HepG2 (cell line): ENCODE measurements around the gene ISY1. TPM values are rescaled to one million over a fixed set of nuclear protein-coding genes. Genes with fewer than 3 reads are reported as not detected.
A peak's percentile ranks its signal among the peaks of the same experiment; 100 is the strongest.

Experiments used
- ATAC-seq: fragments of 200-7000 bp; cut with Tn5 transposase; 3 replicates; pipeline ENCODE4 v1.9.1; 2020; ENCODE audit warnings: mild to moderate bottlenecking, moderate library complexity
- BruUV-seq: library from RNA; stranded (reverse); fragments of 400-500 nt; replicated peaks from 2 replicates; lab custom pipeline; 2021; lab: Mats Ljungman, UMichigan
- CTCF ChIA-PET: fragments of 300-600 bp; formaldehyde crosslinking; extraction: SDS; loops from one replicate; lab custom pipeline; 2021; ENCODE audit warnings: low total read pairs, inconsistent platforms, low intra/inter-chr PET ratio; lab: Yijun Ruan, JAX
- POLR2A ChIA-PET: fragments of 350-600 bp; sonication (Branson Sonifier 250); formaldehyde crosslinking; loops from one replicate; lab custom pipeline; 2020; ENCODE audit warnings: antibody characterized with exemption, inconsistent platforms; lab: Yijun Ruan, JAX
- DNase-seq: peaks from one replicate; pipeline ENCODE4 v3.0.0-alpha.2; 2015; ENCODE audit warnings: low spot score
- FAIRE-seq: peaks from 3 replicates; lab custom pipeline; 2011; peaks lifted over from hg19 to GRCh38; lab: Jason Lieb, UNC
- H2AFZ ChIP-seq: one replicate; pipeline ENCODE4 v1.6.1; 2011; ENCODE audit warnings: low read length, inconsistent platforms
- H3K27ac ChIP-seq: fragments of 300-600 bp; 3 replicates; pipeline ENCODE4 v1.8.0; 2011; ENCODE audit warnings: mixed run types, mild to moderate bottlenecking, mixed read lengths, low read length, inconsistent platforms; ENCODE audit not compliant: insufficient read depth; ENCODE audit errors: extremely low read length
- H3K27me3 ChIP-seq, 2 experiments: fragments of 200-600 bp in 1 of 2; 2 replicates in 1 of 2; 3 replicates in 1 of 2; pipeline versions ENCODE4 v1.6.0 to v1.8.0; 2011; ENCODE audit warnings: low read length in 2 of 2, mild to moderate bottlenecking in 2 of 2, moderate library complexity in 2 of 2, inconsistent platforms in 1 of 2; ENCODE audit not compliant: insufficient read depth in 2 of 2, control insufficient read depth in 1 of 2
- H3K36me3 ChIP-seq, 2 experiments: fragments of 200-600 bp in 1 of 2; replicated peaks in 1 of 2; 2 replicates in 1 of 2; 3 replicates in 1 of 2; pipeline versions ENCODE4 v1.5.1 to v1.8.0; 2011; ENCODE audit warnings: low read length in 2 of 2, inconsistent platforms in 1 of 2; ENCODE audit not compliant: insufficient read depth in 2 of 2, control insufficient read depth in 1 of 2
- H3K4me1 ChIP-seq: 2 replicates; pipeline ENCODE4 v1.5.1; 2012; ENCODE audit warnings: low read length, inconsistent platforms; ENCODE audit not compliant: insufficient read depth
- H3K4me2 ChIP-seq: 2 replicates; pipeline ENCODE4 v1.6.0; 2011; ENCODE audit warnings: low read depth, low read length, inconsistent platforms
- H3K4me3 ChIP-seq, 3 experiments: fragments of 200-600 bp in 1 of 3; sonication (generic), shearing (Covaris generic) in 1 of 3; replicated peaks in 1 of 3; 2 replicates each; pipeline ENCODE4 v1.5.1; 2011 to 2016; ENCODE audit warnings: low read length in 3 of 3, inconsistent platforms in 2 of 3, low read depth in 2 of 3, mild to moderate bottlenecking in 2 of 3, control low read depth in 1 of 3, mixed read lengths in 1 of 3; ENCODE audit not compliant: insufficient read depth in 1 of 3
- H3K79me2 ChIP-seq: one replicate; pipeline ENCODE4 v1.6.1; 2011; ENCODE audit warnings: low read length, inconsistent platforms; ENCODE audit not compliant: insufficient read depth
- H3K9ac ChIP-seq: 2 replicates; pipeline ENCODE4 v1.6.0; 2011; ENCODE audit warnings: mild to moderate bottlenecking, low read depth, low read length, inconsistent platforms; ENCODE audit not compliant: insufficient read depth
- H3K9me3 ChIP-seq: 2 replicates; pipeline ENCODE4 v1.5.1; 2012; ENCODE audit warnings: mild to moderate bottlenecking, low read length
- H4K20me1 ChIP-seq: 2 replicates; pipeline ENCODE4 v1.6.0; 2011; ENCODE audit warnings: inconsistent platforms, mild to moderate bottlenecking, low read length, moderate library complexity; ENCODE audit not compliant: insufficient read depth
- AGO2 ChIP-seq: fragments of 200-400 bp; formaldehyde crosslinking; optimal IDR thresholded peaks from 2 replicates; pipeline ENCODE3; 2017; ENCODE audit warnings: mild to moderate bottlenecking, low read depth, low read length, moderate library complexity
- PITX1 ChIP-seq: sonication (generic); formaldehyde crosslinking; IDR thresholded peaks from 2 replicates; pipeline ENCODE4 v1.5.1; 2020; ENCODE audit warnings: mild to moderate bottlenecking, missing genetic modification reagents
- ZBTB33 ChIP-seq: sonication (generic); formaldehyde crosslinking; IDR thresholded peaks from 2 replicates; pipeline ENCODE4 v1.4.0; 2020; ENCODE audit warnings: missing genetic modification reagents
- ZNF143 ChIP-seq: sonication (generic); formaldehyde crosslinking; IDR thresholded peaks from 2 replicates; pipeline ENCODE4 v1.4.0; 2020; ENCODE audit warnings: missing genetic modification reagents
- ZNF263 ChIP-seq: sonication (generic); formaldehyde crosslinking; IDR thresholded peaks from 2 replicates; pipeline ENCODE4 v1.4.0; 2020; ENCODE audit warnings: missing genetic modification reagents
- WGBS: methylation state at CpG from one replicate; pipeline ENCODE4 v1.1.6; 2017; ENCODE audit warnings: low lambda C conversion rate; 5-methylcytosine and 5-hydroxymethylcytosine counted together
- in situ Hi-C: cut with HindIII; loops from 2 replicates; pipeline ENCODE4 v1.10.0; 2017; ENCODE audit warnings: low pct_unique_long_range_greater_than_20kb; ENCODE audit not compliant: extremely low pct_ligation_motif_present
- intact Hi-C: fragments of 100-400 bp; cut with micrococcal nuclease; formaldehyde crosslinking; loops from one replicate; pipeline ENCODE4 v1.10.0; 2022; ENCODE audit not compliant: unreplicated experiment
- polyA plus RNA-seq, 8 experiments: library from polyadenylated mRNA; depleted of rRNA in 3 of 8; stranded (reverse) in 7 of 8; unstranded in 1 of 8; fragments of >200 nt; fragmentation: Illumina TruSeq in 4 of 8; extraction: Trizol in 4 of 8; gene quantifications; 2 replicates each; pipeline versions ENCODE4 v1.2.1 to v1.2.3, GENCODE V29; 2011 to 2016; ENCODE audit warnings: low read depth in 4 of 8, missing spikeins in 1 of 8, mixed read lengths in 1 of 8; ENCODE audit not compliant: insufficient read depth in 1 of 8
- total RNA-seq, 5 experiments: library from RNA; depleted of rRNA; stranded (reverse); fragments of >200 nt; fragmentation: Illumina TruSeq; extraction: Trizol; gene quantifications; 2 replicates each; pipeline ENCODE4 v1.2.3, GENCODE V29; 2016; ENCODE audit warnings: low read depth in 1 of 5
- TF ChIP-seq, protein P1 (sequence below): sonication (generic); formaldehyde crosslinking; IDR thresholded peaks from 2 replicates; pipeline ENCODE4 v1.5.0; 2020; ENCODE audit warnings: mild to moderate bottlenecking, missing genetic modification reagents, moderate library complexity

Gene ISY1
- total and polyA plus RNA-seq, 2 of the 13 experiments (the other 11 are each of a cell fraction or from before 2014, with no cell fraction given), result 21.0 to 39.1 TPM

- BruUV-seq, result no TSS peak
- Histone ChIP-seq H3K79me2 (peaks cover 46% of the 10 kb centered on the region), H3K36me3 (peaks cover 2 to 30% of the 10 kb centered on the region in 2 experiments; a peak in 3 of 5 replicates), H3K9ac (no peak overlapping the region), H4K20me1 (peaks cover 18% of the 10 kb centered on the region; the same call in 1 of the 2 replicates), H3K4me1 (peaks cover 16% of the 10 kb centered on the region), H3K27ac (no peak overlapping the region), H3K4me3 (no peak overlapping the region), H2AFZ (no peak overlapping the region), H3K27me3 (no peaks in the 10 kb centered on the region), H3K4me2 (no peak overlapping the region), H3K9me3 (no peaks in the 10 kb centered on the region)
- 100% methylated on average over 8 of the region's 19 CpGs for WGBS
- ChIA-PET POLR2A (interaction anchor here (2.1 to 2.9 kb wide), 2 partner anchors 12 to 14 kb away, joined by 5 to 9 read pairs; partner anchors contain the start of gene RAB43), CTCF (no interaction called here)
- FAIRE-seq (no peak), ATAC-seq (no peak), DNase-seq (no peak)
- in situ Hi-C loops, result no loop called here
- TF ChIP-seq PITX1 (CRISPR knock-in tag), result no peak
- peak; percentile 4 for TF ChIP-seq AGO2
- intact Hi-C loops, result no loop called here
These were observed 53.8 kb downstream of the ISY1 start for GRCh38 chr3:129106866-129107565.

DNA sequence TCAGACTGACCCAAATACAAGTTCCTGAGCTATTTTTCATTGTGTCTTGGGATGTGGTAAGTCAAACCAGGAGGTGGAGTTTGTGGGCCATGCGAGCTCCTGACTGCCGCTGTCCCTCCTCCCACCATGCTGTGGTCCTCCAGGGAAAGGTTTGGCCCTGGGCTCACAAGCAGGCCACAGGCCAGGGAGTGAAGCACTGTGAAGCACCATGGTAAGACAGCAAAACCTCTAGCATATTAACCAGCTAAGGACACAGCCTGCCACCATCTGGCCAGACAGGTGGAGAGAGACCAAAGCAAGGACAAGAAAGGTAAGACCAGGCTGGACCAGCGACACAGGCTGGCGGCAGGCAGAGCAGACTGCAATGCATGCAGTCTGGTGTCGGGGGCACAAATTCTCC, 54.5 kb downstream of the ISY1 start:
- no peak overlapping the region for H3K4me2 ChIP-seq
- CTCF ChIA-PET, result no interaction called here
- FAIRE-seq (no peak), ATAC-seq (peak; percentile 44), DNase-seq (no peak)
- H3K9me3 ChIP-seq, result no peaks in the 10 kb centered on the region
- WGBS, result 88% methylated on average over 5 of the region's 5 CpGs
- H3K79me2 ChIP-seq, result peaks cover 51% of the 10 kb centered on the region
- H2AFZ ChIP-seq, result no peak overlapping the region
- H3K36me3 ChIP-seq, result peaks cover 2 to 35% of the 10 kb centered on the region in 2 experiments; a peak in 3 of 5 replicates
- H3K4me1 ChIP-seq, result peaks cover 16% of the 10 kb centered on the region
- no peak overlapping the region for H3K4me3 ChIP-seq
- POLR2A ChIA-PET, result interaction anchor here (2.1 to 2.9 kb wide), 2 partner anchors 13 to 15 kb away, joined by 5 to 9 read pairs; partner anchors contain the start of gene RAB43
- peaks cover 24% of the 10 kb centered on the region; the same call in 1 of the 2 replicates for H4K20me1 ChIP-seq
- intact Hi-C loops (no loop called here), in situ Hi-C loops (no loop called here)
- no TSS peak for BruUV-seq
- H3K27ac ChIP-seq, result no peak overlapping the region
- H3K27me3 ChIP-seq, result no peaks in the 10 kb centered on the region
- TF ChIP-seq ZBTB33 (CRISPR knock-in tag), result 0 out of 2 replicates have a peak, but pooled peaks have one; percentile 23
- peak; percentile 93 for TF ChIP-seq ZNF263
- no peak for TF ChIP-seq ZNF143 (CRISPR knock-in tag)
- TF ChIP-seq, protein P1, sequence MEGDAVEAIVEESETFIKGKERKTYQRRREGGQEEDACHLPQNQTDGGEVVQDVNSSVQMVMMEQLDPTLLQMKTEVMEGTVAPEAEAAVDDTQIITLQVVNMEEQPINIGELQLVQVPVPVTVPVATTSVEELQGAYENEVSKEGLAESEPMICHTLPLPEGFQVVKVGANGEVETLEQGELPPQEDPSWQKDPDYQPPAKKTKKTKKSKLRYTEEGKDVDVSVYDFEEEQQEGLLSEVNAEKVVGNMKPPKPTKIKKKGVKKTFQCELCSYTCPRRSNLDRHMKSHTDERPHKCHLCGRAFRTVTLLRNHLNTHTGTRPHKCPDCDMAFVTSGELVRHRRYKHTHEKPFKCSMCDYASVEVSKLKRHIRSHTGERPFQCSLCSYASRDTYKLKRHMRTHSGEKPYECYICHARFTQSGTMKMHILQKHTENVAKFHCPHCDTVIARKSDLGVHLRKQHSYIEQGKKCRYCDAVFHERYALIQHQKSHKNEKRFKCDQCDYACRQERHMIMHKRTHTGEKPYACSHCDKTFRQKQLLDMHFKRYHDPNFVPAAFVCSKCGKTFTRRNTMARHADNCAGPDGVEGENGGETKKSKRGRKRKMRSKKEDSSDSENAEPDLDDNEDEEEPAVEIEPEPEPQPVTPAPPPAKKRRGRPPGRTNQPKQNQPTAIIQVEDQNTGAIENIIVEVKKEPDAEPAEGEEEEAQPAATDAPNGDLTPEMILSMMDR (CRISPR knock-in tag), result peak; percentile 37; the same call in 1 of the 2 replicates
- H3K9ac ChIP-seq, result no peak overlapping the region
